ENCODE results near the gene DNPEP.

The DNPEP gene

DNA sequence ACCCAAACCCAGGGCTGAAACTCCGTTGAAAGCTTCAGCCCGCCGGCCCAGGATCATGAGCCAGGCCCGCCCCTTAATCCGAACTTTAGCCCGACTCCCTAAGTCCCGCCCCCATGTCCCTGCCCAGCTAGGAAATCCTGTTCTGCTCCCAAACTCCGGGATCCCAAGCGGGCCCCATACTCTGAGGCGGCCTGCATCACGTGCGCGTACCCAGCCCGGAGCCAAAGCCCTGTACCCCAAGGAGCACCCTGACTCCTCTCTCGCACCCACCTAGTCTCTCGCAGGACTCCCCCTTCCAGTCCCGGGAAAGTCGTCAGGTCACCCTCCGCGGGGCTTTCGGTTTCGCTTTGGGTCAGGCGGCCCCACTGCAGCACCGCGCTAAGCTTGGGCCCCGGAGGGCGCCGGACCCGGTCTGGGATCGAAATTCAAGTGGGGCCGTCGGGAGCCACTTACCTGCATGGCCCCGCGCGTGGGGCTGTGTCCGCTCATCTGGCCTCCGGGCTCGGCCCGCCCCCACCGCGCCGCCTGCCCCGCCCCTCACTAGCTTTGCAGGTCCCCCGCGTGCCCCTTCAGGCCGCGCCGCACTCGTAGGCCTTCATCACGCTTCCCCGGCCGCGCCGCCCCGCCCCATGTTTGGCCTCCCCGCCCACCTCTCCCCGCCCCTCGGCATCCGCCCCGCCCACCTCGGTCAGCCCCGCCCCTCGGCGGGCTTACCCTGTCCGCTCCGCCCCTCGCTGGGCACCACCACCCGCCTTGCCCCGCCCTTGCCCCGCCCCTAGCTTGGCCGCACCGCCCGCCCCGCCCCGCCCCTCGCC is at the start of gene DNPEP:
Gene DNPEP (minus strand): TSS at position 607 of the 815 bp plus-strand sequence. CDS start 118 bp downstream, at position 489.
- peak; percentile 78 to 93 (median 87) for DNase-seq

DNA sequence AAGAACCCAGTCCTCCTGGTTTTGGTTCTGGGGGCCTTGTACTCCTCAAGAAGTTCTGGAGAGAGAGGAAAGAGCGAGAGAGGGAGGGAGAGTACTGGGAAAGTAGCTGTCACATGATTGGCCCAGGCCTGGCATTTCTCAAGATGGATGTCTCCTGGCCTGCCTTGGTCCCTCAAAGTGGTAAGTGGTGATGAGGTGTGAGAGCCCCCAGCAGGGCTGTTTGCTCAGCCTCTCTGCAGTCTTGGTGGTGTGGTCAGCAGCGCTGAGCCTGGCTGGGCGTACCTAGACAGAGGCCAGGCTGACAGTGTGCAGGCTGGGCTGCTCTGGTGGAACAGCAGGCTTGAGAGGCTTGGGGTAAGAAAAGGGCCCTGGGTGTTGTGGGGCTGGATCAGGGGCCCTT is 49.4 kb upstream of the DNPEP start:
- DNase-seq, result no peak

DNA sequence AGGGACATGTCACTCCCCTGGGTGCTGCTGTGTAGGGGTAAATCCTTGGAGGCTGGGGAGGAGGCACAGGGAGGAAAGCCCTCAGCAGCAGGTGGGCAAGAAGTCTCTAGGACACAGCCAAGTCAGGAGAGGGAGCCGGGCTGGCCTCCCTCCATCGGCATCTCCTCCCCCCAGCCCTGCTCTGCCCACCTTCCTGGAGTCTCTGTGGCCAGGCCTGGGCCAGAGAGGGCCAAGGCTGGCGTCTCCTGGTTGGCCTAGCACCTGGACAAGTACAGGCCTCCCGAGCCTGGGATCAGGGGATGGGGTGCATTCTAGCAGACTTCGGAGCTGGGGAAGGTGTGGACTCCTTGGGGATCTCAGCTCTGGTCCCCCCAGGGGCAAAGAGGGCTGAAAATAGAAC is 48.8 kb upstream of the DNPEP start:
- DNase-seq, result no peak

DNA sequence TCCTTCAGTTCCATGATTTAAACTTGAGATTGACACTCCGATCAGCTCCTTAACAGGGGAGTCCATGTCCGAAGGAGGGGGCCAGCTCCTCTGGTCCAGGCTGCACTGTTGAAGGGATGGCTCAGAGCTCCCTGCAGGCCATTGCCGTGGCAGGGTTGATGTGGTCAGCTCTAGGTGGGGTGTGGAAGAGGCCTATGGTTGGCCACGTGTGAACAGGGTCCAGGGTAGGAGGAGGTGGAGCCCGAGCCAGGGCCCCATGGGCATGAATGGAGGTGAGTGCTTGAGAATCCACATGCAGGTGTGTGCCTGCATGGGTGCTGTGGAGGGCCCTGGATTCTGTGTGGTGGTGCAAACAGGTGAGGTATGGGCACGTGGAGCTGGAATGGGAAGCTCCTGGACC is 48.0 kb upstream of the DNPEP start:
- DNase-seq, result no peak

DNA sequence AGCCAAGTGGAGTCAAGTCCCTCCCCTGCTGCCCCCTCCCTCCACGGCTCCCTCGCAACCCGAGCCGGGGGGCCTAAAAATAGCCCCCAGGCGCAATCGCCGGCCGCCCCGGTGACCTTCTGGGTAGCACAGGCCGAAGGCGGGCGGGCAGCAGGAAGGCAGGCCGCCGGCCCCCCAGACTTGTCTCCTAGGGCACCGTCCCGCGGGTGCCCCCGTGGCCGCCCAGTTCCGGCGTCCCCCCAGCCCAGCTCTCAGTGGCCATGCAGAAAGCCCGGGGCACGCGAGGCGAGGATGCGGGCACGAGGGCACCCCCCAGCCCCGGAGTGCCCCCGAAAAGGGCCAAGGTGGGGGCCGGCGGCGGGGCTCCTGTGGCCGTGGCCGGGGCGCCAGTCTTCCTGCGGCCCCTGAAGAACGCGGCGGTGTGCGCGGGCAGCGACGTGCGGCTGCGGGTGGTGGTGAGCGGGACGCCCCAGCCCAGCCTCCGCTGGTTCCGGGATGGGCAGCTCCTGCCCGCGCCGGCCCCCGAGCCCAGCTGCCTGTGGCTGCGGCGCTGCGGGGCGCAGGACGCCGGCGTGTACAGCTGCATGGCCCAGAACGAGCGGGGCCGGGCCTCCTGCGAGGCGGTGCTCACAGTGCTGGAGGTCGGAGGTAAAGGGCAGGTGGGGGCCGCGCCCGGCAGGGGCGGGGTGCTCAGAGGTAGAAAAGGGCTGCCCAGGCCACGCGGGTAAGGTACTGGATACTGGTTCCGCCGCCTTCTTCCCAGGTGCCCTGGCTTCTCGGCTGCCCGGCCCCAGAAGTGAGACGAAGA is 47.2 kb upstream of the DNPEP start, which contains the start of gene SPEG:
Gene SPEG (plus strand): TSS at position 126 of the 808 bp plus-strand sequence. CDS start 135 bp downstream, at position 261.
- no peak for DNase-seq

DNA sequence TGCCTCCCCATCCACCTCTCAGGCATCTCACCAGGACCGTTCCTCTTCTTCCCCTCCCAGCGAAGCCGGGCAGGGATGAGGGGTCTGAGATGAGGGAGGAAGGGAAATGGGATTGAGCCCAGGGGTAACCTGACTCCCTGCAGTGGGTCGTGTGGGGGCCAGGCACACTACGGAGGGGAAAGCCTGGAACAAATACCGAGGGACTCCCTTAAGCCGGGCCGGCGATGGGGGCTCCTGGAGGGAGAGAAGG is 46.7 kb upstream of the DNPEP start:
- no peak for DNase-seq

DNA sequence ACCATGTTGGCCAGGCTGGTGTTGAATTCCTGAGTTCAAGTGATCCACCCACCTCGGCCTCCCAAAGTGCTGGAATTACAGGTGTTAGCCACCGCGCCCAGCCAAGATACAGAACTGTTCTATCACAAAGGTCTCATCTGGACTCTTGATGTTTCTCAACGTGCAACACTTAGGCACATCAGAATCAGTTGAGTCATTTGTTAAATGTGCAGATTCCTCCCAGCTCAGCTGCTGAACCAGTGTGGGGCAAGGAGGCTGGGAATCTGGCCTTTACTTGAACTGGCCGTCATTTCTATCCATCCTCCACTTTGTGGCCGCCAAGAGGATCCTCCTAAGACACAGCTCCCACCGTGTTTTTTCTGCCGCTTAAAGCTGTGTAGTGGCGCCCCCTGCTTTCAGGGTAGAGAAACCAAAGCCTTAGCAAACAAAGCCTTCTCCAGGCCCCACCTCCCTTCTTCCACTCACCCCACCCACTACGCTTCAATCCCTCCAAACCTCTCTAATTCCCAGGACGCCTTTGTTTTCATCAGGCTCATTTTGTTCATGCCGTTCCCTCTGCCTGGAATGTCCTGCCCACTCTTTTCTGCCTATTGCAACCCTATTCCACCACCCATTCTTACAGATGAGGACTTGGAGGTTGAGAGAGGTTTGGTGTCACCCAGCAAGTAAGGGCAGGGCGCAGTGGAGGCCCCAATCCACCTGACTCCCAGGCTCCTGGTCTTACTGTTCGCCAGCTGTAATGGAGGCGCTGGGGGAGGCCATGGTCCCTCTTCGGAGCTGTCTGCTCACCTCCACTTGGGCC is 46.2 kb upstream of the DNPEP start:
- DNase-seq, result peak in 1 of 3 experiments; percentile 11

DNA sequence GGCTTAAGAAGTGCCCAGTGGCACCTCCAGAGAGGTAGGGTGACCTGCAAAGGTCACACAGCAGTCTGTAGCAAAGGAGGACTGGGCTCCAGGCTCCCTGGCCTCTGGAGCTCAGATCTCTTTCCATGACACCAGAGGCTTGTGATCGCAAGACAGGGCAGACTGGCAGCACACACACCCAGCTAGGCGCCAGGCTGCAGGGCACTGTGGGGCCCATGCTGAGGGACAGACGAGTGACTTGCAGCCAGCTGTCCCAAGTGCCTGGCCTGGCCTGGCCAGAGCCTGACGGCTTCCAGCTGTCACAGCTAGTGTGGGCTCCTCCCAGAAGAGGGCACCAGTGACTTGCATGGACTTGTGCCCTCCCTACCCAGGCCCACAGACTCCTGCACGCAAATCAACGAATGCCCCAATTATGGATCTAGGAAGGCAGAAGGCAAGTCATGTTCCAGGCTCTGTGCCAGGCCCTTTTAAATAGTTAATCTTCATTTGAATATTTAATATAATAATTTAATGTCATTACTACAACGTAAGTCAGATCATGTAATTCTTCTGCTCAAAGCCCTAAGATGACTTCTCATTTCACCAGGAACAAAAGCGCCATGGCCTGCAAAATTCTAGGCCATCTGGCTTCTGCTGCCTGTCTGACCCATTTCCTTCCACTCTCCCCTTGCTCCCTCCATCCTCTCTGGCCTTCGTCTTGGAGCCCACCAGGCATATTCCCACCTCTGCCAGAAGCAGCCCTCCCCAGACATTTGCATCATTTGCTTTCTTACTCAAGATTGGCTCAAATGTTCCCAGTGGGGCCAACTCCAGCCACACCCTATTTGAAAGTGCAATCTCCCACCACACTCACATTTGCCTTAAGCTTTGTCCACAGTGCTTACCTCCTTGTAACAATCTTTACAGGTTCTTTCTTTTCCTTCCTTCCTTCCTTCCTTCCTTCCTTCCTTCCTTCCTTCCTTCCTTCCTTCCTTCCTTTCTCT is 43.2 kb upstream of the DNPEP start:
- DNase-seq, result peak in 2 of 3 experiments; percentile 17 to 56

DNA sequence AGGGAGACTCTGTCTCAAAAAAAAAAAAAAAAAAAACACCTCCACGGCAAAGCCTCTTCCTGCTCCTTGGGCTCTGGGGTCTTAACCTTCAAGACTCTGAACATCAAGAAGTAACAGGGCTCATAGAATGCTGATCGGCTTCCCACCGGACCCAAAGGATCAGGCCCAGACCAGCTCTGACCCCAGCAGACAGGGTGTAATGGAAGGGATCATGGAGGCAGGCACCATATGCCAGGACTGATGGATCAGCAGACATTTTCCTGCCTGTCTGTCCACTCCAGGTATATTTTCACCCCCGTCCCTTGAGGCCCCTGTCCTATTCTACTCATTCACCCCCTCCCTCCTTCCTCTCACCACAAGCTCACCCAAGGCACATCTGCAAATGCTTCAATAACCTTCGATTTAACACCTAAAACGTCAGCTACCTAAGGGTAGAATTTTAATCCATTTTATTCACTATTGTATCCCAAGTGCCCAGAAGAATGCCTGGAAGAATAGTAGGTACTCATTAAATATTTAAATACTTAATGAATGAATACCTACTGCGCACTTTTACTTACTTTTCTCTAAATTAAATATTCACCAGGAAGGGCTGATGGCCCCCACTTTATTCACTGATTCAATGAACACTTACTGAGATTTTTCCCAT is 42.4 kb upstream of the DNPEP start:
- DNase-seq, result no peak

DNA sequence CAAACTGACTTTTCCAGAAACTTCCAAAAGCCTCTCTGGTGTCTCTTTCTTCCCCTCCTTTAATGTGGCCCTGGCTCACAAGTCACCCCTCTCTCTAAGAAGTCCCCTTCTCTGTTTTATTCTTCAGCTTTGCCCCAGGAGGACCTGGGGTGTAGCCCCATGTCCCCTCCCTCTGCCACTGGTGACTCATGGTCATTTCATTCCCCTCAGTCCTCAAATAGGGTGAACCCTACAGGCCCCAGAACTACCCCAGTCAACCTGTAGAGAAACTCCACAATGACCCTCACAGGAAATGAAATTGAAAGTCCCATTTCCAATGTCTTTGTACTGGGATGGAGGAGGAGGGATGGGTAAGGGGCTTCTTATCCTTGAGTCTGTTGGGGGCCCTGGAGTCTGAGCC is 40.8 kb upstream of the DNPEP start:
- DNase-seq, result no peak

DNA sequence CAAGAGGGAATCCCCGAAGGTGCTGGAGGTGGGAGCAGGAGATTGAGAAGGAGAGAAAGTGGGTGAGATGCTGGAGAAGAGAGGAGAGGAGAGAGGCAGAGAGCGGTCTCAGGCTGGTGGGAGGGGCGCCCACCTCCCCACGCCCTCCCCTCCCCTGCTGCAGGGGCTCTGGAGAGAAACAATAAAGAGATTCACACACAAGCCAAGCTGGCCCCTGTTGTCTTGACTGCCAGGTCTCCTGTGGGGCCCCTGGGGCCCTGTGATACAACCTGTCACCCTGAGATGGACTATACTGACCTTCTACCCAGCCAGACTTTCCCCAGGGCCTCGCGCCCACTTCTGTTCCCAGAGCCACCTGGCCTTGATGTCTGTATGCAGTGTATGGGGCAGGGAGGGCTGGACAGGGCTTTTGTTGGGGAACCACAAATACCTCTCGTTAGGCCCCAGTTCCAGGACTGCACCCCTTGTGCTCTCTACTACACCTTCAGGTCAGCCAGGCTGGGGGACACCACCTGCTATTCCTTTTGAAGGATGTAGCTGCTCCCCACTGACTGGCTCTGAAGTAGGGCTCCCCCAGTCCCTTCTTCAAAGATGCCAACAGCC is 38.9 kb upstream of the DNPEP start:
- no peak for DNase-seq

DNA sequence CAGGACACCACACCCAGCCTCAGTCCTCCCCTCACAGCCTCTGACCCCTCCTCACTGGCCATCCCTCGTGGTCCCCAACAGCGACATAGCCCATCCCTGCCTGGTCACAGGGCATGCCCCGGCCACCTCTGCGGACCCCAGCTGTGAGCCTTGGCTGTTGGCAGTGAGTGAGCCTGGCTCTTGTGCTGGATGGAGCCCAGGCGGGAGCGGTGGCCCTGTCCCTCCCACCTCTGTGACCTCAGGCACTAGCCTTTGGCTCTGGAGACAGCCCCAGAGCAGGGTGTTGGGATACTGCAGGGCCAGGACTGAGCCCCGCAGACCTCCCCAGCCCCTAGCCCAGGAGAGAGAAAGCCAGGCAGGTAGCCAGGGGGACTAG is 38.3 kb upstream of the DNPEP start:
- DNase-seq, result no peak

DNA sequence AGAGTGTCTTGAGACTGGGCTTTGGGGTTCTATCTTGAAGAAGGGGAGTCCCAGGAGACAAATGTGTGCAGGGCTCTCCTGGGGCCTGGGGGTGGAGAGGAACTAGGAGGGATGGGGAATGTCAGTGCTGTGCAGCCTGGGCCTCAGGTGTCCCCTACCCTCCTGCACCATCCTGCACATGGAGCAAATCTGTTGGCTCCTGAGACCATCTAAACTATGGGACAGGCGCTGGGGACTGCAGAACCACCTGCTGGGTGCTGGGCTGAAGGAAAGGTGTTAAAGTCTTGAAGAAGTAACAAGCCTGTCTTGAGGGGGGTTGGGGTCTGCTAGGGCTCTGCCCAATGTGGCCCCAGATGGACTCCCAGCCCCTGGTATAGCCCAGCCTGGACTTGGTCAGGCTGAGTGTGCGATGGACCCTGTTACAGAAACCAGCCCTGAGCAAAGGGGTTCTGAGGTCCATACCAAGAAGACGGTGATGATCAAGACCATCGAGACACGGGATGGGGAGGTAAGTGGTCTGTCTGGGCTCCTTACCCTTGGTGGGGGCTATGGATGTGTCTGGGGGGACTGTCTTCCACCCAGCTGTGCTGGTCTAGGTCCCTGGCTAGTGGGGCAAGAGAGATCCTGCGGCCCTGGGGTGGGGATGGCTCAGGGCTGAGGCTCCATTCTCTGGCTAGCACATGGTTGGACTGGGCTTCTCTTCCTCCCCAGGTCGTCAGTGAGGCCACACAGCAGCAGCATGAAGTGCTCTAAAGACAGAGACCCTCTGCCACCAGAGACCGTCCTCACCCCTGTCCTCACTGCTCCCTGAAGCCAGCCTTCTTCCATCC is 37.7 kb upstream of the DNPEP start:
- DNase-seq, result no peak

DNA sequence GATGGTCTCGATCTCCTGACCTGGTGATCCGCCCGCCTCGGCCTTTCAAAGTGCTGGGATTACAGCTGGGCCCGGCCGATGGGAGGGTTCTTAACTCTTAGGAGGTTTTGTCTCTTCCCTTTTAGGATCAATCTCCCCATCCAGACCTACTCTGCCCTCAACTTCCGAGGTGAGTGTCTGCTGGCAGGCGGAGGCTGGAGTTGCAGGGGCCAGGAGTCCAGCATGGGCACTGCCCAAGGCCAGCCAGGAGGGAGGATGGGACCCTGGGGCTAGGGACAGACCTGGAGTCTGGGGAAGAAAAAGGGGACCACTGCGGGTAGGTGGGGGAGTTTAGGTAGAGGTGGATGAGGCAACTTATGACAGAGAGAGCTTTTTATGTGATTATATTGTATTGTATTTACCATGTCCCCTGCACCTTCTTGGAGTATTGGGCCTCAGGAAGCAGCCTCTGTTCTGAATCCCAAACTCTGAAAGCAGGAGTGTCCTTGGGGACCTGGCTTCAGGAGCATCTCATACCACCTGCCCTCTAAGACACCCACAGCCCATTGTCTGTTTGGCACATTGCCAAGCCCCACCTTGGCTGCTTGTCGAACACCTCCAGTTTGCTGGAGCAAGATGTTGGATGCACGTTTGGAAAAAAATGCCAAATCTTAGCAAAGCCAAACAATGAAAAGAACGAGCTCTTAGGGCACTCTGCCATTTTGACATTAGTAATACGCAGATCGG is 36.1 kb upstream of the DNPEP start:
- DNase-seq, result peak in 2 of 3 experiments; percentile 14 to 16

DNA sequence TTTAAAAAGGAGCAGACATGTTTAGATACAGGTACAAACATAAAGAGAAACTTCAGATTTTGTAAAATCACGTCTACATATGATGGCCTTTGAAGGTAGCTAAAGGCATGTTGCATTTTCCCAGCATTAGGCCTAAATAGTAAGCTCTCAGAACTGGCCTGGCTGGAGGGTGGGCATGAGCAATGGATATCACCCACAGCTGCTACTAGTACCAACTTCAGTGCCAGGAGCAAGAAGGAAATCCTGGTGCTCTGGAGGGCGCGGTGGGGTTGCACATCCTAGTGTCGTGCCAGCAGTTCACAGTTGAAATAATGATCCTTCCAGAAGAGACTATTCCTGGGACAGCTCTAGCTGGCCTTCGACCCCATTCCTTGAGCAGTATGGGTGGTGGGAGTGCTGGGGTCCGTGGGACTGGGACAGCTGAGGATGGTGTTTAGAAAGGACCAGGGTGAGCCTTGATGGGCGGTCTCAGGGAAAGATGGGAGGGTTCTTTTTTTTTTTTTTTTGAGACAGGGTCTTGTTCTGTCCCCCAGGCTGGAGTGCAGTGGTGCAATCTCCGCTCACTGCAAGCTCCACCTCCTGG is 35.3 kb upstream of the DNPEP start:
- no peak for DNase-seq

DNA sequence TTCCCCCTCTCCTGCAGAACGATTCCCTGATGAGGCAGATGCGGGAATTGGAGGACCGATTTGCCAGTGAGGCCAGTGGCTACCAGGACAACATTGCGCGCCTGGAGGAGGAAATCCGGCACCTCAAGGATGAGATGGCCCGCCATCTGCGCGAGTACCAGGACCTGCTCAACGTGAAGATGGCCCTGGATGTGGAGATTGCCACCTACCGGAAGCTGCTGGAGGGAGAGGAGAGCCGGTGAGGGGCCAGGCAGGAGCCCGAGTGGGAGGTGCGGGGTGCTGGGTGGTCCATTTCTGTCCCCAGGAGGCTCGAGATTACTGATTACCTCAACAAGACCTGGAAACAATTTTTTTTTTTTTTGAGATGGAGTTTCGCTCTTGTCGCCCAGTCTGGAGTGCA is 33.6 kb upstream of the DNPEP start:
- DNase-seq, result no peak

DNA sequence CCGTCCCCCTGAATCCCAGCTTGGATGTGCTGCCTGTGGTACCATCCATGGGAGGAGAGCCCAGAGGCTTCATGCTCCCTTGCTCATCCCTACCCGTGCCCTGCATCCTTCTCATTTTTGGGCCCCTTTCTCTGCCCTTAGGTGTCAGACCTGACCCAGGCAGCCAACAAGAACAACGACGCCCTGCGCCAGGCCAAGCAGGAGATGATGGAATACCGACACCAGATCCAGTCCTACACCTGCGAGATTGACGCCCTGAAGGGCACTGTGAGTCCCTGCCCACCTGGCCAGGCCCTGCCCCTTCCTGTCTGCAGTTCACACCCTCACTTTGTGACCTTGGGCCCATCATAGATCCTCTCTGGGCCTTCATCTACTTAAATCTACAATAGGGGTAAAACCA is 33.0 kb upstream of the DNPEP start:
- no peak for DNase-seq

DNA sequence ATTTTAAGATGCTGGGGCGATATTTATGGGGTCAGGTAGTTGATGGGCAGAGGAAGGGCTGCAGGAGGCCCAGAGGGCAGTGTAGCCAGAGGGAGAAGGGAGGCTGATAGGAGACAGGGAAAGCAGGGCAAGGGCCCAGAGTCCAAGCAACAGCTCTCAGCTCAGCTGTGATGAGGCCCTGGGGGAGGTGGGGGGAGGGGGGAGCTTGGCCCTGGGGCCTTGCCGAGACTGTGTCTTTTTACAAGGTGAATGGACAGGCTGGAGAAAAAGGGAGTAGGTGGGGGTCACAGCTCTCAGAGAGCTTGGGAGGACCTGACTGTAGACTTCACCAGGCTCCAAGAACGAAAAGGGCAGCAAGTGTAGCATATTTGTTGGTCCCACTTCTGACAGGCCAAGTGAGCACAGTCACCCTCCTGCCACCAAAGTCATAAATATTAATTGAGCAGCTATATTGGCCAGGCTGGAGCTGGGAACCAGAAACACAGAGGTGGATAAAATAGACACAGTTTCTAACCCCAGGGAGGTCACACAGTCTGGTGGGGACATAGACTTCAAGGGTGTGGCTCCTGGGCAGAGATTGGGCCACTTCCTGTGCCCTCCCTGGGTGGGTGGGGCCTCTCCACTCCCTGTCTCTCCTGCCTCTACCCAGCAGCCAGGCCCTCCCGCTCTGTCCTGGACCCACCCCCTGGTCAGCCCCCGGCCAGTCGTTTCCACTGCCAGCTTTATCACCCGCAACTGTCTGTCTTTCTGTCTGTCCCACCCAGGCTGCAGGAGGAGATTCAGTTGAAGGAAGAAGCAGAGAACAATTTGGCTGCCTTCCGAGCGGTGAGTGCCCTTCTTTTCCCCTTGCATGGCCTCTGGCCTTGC is 31.9 kb upstream of the DNPEP start:
- no peak for DNase-seq

Measured in NCI-H1417 (cell line).